ENCODE data around the gene ZMYM5. TPM values are rescaled to one million over a fixed set of nuclear protein-coding genes. Genes with fewer than 3 reads are reported as not detected.
A peak's percentile ranks its signal among the peaks of the same experiment; 100 is the strongest.

ZMYM5 gene
- total and polyA plus RNA-seq, 2 of the 8 experiments (the other 6 are each of a cell fraction or from before 2014, with no cell fraction given) = 4.9 to 7.9 TPM

GRCh38 chr13:19818223-19818842 lies 45.1 kb downstream of the ZMYM5 start:
- DNase-seq (ENCODE audit: low read depth in 1 of 2, low spot score in 2 of 2) = peak; percentile 77 to 97
- Histone ChIP-seq H3K23me2 (ENCODE audit: low read depth, low read length) (no peaks in the 10 kb centered on the region), H2AFZ (ENCODE audit: low read length) (peak overlapping the region; percentile 55; the same call in 1 of the 2 replicates), H3K4me2 (ENCODE audit: insufficient read depth in 1 of 2, low read depth in 2 of 2, low read length in 2 of 2) (0 out of 4 replicates have a peak overlapping the region, but pooled peaks of 1 of the 2 experiments have one; percentile 5), H2BK12ac (ENCODE audit: low read depth, low read length) (no peak overlapping the region), H2BK20ac (ENCODE audit: low read length) (no peak overlapping the region), H4K91ac (replicated peaks; ENCODE audit: insufficient read length, low read length) (no peak overlapping the region), H3K56ac (replicated peaks; ENCODE audit: insufficient read length, low read depth, low read length) (no peak overlapping the region), H2BK5ac (ENCODE audit: low read depth, low read length) (no peak overlapping the region), H4K5ac (ENCODE audit: insufficient read length, low read depth, low read length) (no peak overlapping the region), H2BK120ac (replicated peaks; ENCODE audit: low read depth, low read length) (no peak overlapping the region), H2AK5ac (ENCODE audit: low read depth, low read length) (no peak overlapping the region), H3K27me3 (replicated peaks in 1 of 4; ENCODE audit: control insufficient read depth in 3 of 4, extremely low read depth in 1 of 4, insufficient read depth in 3 of 4, low read length in 3 of 4) (no peaks in the 10 kb centered on the region), H3K79me1 (ENCODE audit: low read depth, low read length) (no peaks in the 10 kb centered on the region), H3K23ac (ENCODE audit: insufficient read length) (no peak overlapping the region), H3K9me3 (ENCODE audit: insufficient read depth in 2 of 2, low read depth in 1 of 2, low read length in 1 of 2) (peaks cover 3 to 6% of the 10 kb centered on the region in 2 experiments; a peak in 2 of 4 replicates), H3K14ac (ENCODE audit: insufficient read length) (no peak overlapping the region), H3K36me3 (ENCODE audit: control insufficient read depth in 2 of 4, insufficient read depth in 4 of 4, low read length in 3 of 4) (peaks cover 0 to 7% (median 1%) of the 10 kb centered on the region in 4 experiments; a peak in 1 of 8 replicates), H3K79me2 (ENCODE audit: control insufficient read depth in 1 of 2, insufficient read depth in 2 of 2, low read length in 2 of 2) (no peaks in the 10 kb centered on the region), H3K4me1 (replicated peaks in 1 of 4; ENCODE audit: control insufficient read depth in 3 of 4, insufficient read depth in 4 of 4, low read length in 3 of 4) (peaks cover 0 to 3% (median under 1%) of the 10 kb centered on the region in 4 experiments; a peak in 1 of 7 replicates), H3K27ac (ENCODE audit: low read depth, low read length) (no peak overlapping the region), H2BK15ac (ENCODE audit: low read length) (no peak overlapping the region), H3K18ac (ENCODE audit: extremely low read depth, low read length) (no peak overlapping the region), H3K4ac (replicated peaks; ENCODE audit: insufficient read length, low read depth, low read length) (no peak overlapping the region), H3K4me3 (ENCODE audit: extremely low read depth in 1 of 4, insufficient read depth in 2 of 4, low read depth in 3 of 4, low read length in 4 of 4) (no peak overlapping the region), H4K20me1 (replicated peaks in 1 of 2; ENCODE audit: control insufficient read depth in 1 of 2, insufficient read depth in 2 of 2, low read length in 2 of 2) (peaks cover 1 to 2% of the 10 kb centered on the region in 2 experiments), H4K8ac (ENCODE audit: extremely low read depth, insufficient read depth, low read length) (no peak overlapping the region), H3K9ac (replicated peaks in 1 of 4; ENCODE audit: extremely low read depth in 1 of 4, low read depth in 3 of 4, low read length in 3 of 4) (no peak overlapping the region)
- POLR2A ChIA-PET (ENCODE audit: partially characterized antibody) = interaction anchor here (0.6 to 2.9 kb wide), 4 partner anchors 22 to 46 kb away, joined by 3 to 7 read pairs (median 4); partner anchors contain the start of gene PSPC1
- CTCF ChIA-PET (ENCODE audit: partially characterized antibody) = interaction anchor here (0.6 to 2.9 kb wide), 17 partner anchors 11 to 157 kb away, joined by 3 to 17 read pairs (median 4); no protein-coding TSS in a partner anchor
- WGBS, 2 experiments (ENCODE audit: extremely low coverage in 1 of 2, insufficient coverage in 1 of 2, insufficient read length in 1 of 2, insufficient replicate concordance in 2 of 2, low coverage in 1 of 2, low lambda C conversion rate in 2 of 2, missing lambda C conversion rate in 1 of 2) = 29 to 100% methylated on average over 1 to 27 of the region's 27 CpGs
- FAIRE-seq = no peak
- TF ChIP-seq EGR1 (IDR thresholded peaks at IDR 0.05; ENCODE audit: borderline replicate concordance, low read depth, low read length) (no peak; the same call in 1 of the 2 replicates), E2F6 (IDR thresholded peaks at IDR 0.05) (peak; percentile 16; the same call in 1 of the 2 replicates), NANOG (IDR thresholded peaks at IDR 0.05; ENCODE audit: insufficient read depth, low read depth, low read length, poor library complexity, severe bottlenecking) (peak; percentile 24), HDAC6 (IDR thresholded peaks at IDR 0.05; ENCODE audit: low read depth, low read length) (no peak), CTCF (IDR thresholded peaks at IDR 0.05; ENCODE audit: control extremely low read depth in 1 of 3, insufficient read depth in 1 of 3, low read depth in 1 of 3, low read length in 3 of 3) (peak; percentile 89 to 100 (median 99)), SP1 (IDR thresholded peaks at IDR 0.05; ENCODE audit: low read depth, low read length) (no peak), KDM4A (IDR thresholded peaks at IDR 0.05; ENCODE audit: low read depth, low read length, severe bottlenecking) (peak; percentile 39), JUND (IDR thresholded peaks at IDR 0.05; ENCODE audit: low read length) (no peak), NRF1 (IDR thresholded peaks at IDR 0.05; ENCODE audit: low read depth, low read length) (no peak)

All from H1 (cell line).